Uterus (tissue), 2 donors: Measurements from ENCODE around the gene RTCA.

Source experiments
- CTCF ChIP-seq, 4 experiments: fragments of 200-600 bp in 2 of 4; fragments of 450-650 bp in 2 of 4; sonication (generic) in 2 of 4; IDR thresholded peaks; one replicate each; pipeline ENCODE4 v1.5.1; 2016 to 2019; ENCODE audit warnings: antibody characterized with exemption in 4 of 4, mild to moderate bottlenecking in 2 of 4, moderate library complexity in 1 of 4
- POLR2A ChIP-seq, 2 donors: fragments of 450-650 bp; IDR thresholded peaks; one replicate each; pipeline ENCODE4 v1.6.1; 2016; ENCODE audit warnings: antibody characterized with exemption in 2 of 2, mild to moderate bottlenecking in 1 of 2, moderate library complexity in 1 of 2

- TF ChIP-seq CTCF (IDR thresholded peaks at IDR 0.05) = no peak
- TF ChIP-seq POLR2A (IDR thresholded peaks at IDR 0.05) = no peak
Observed at GRCh38 chr1:100308777-100309176, 42.8 kb downstream of the RTCA start.
